WTC11 (cell line): ENCODE data around the gene HCFC1.

Experiments
- FOXJ3 ChIP-seq: sonication (generic); formaldehyde crosslinking; IDR thresholded peaks from 2 replicates; pipeline ENCODE4 v1.9.0; 2021; ENCODE audit warnings: missing genetic modification reagents, mild to moderate bottlenecking, borderline replicate concordance
- NR3C1 ChIP-seq: sonication (generic); formaldehyde crosslinking; conservative IDR thresholded peaks from 2 replicates; pipeline ENCODE4 v1.8.1; 2023; ENCODE audit warnings: low read depth, mild to moderate bottlenecking, missing genetic modification reagents
- RELA ChIP-seq: sonication (generic); formaldehyde crosslinking; IDR thresholded peaks from 2 replicates; pipeline ENCODE4 v1.8.1; 2022; ENCODE audit warnings: missing genetic modification reagents, mild to moderate bottlenecking, borderline replicate concordance
- SP1 ChIP-seq: sonication (generic); formaldehyde crosslinking; conservative IDR thresholded peaks from 2 replicates; pipeline ENCODE4 v1.8.1; 2022; ENCODE audit warnings: missing genetic modification reagents
- ZNF232 ChIP-seq: sonication (generic); formaldehyde crosslinking; IDR thresholded peaks from 2 replicates; pipeline ENCODE4 v1.8.0; 2022; ENCODE audit warnings: mild to moderate bottlenecking, missing genetic modification reagents
- TF ChIP-seq, protein P1 (sequence below): fragments of 200-600 bp; IDR thresholded peaks from 2 replicates; pipeline ENCODE4 v1.8.0; 2022; ENCODE audit warnings: antibody characterized with exemption
- TF ChIP-seq, protein P2 (sequence below): sonication (generic); formaldehyde crosslinking; IDR thresholded peaks from 2 replicates; pipeline ENCODE4 v1.8.0; 2022; ENCODE audit warnings: mild to moderate bottlenecking, missing genetic modification reagents
- TF ChIP-seq, protein P3 (sequence below): sonication (generic); formaldehyde crosslinking; IDR thresholded peaks from 2 replicates; pipeline ENCODE4 v1.8.1; 2023; ENCODE audit warnings: mild to moderate bottlenecking, missing genetic modification reagents, moderate library complexity
- TF ChIP-seq, protein P4 (sequence below): sonication (generic); formaldehyde crosslinking; IDR thresholded peaks from 2 replicates; pipeline ENCODE4 v1.8.1; 2023; ENCODE audit warnings: mild to moderate bottlenecking, moderate library complexity, missing genetic modification reagents
- TF ChIP-seq, protein P5 (sequence below): sonication (generic); formaldehyde crosslinking; IDR thresholded peaks from 2 replicates; pipeline ENCODE4 v1.8.0; 2023; ENCODE audit warnings: missing genetic modification reagents
- TF ChIP-seq, protein P6 (sequence below): fragments of 250-450 bp; sonication (Bioruptor Pico); IDR thresholded peaks from 2 replicates; pipeline ENCODE4 v2.1.2; 2022; ENCODE audit warnings: mild to moderate bottlenecking, moderate library complexity
- TF ChIP-seq, protein P7 (sequence below): fragments of 250-450 bp; sonication (Bioruptor Pico); IDR thresholded peaks from 2 replicates; pipeline ENCODE4 v1.9.0; 2021; ENCODE audit warnings: moderate library complexity, mild to moderate bottlenecking, inconsistent platforms, borderline replicate concordance
- TF ChIP-seq, protein P8 (sequence below): sonication (generic); formaldehyde crosslinking; IDR thresholded peaks from 2 replicates; pipeline ENCODE4 v1.8.1; 2023; ENCODE audit warnings: mild to moderate bottlenecking, missing genetic modification reagents

DNA sequence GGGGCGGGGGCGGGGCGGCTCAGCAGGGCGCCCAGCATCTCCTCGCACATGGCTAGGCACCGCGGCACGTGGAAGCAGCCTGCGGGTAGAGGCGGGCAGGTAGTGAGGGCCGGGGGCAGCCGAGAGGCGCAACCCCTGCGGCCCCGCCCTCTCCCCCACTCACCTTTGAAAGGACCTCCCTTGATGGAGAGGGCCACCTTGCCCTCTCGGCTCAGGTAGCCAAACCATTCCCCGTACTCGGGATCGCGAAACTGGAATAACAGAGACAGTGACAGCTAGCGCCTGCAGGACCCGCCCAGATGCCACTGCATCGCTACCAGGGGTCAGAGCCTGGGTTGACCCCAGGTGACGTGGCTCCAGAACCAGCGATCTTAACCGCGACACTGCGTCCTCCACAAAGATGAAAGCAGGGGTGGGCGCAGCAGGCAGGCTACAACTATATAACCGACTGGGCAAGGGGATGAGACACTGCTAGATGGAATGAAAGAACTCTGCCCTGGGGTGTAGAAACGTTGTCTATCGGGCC, 36.2 kb downstream of the HCFC1 start:
- TF ChIP-seq, protein P1, sequence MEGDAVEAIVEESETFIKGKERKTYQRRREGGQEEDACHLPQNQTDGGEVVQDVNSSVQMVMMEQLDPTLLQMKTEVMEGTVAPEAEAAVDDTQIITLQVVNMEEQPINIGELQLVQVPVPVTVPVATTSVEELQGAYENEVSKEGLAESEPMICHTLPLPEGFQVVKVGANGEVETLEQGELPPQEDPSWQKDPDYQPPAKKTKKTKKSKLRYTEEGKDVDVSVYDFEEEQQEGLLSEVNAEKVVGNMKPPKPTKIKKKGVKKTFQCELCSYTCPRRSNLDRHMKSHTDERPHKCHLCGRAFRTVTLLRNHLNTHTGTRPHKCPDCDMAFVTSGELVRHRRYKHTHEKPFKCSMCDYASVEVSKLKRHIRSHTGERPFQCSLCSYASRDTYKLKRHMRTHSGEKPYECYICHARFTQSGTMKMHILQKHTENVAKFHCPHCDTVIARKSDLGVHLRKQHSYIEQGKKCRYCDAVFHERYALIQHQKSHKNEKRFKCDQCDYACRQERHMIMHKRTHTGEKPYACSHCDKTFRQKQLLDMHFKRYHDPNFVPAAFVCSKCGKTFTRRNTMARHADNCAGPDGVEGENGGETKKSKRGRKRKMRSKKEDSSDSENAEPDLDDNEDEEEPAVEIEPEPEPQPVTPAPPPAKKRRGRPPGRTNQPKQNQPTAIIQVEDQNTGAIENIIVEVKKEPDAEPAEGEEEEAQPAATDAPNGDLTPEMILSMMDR: no peak
- TF ChIP-seq, protein P2, sequence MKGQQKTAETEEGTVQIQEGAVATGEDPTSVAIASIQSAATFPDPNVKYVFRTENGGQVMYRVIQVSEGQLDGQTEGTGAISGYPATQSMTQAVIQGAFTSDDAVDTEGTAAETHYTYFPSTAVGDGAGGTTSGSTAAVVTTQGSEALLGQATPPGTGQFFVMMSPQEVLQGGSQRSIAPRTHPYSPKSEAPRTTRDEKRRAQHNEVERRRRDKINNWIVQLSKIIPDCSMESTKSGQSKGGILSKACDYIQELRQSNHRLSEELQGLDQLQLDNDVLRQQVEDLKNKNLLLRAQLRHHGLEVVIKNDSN (CRISPR knock-in tag): no peak
- TF ChIP-seq, protein P3, sequence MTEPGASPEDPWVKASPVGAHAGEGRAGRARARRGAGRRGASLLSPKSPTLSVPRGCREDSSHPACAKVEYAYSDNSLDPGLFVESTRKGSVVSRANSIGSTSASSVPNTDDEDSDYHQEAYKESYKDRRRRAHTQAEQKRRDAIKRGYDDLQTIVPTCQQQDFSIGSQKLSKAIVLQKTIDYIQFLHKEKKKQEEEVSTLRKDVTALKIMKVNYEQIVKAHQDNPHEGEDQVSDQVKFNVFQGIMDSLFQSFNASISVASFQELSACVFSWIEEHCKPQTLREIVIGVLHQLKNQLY: no peak
- no peak for TF ChIP-seq SP1 (CRISPR knock-in tag)
- TF ChIP-seq NR3C1: no peak
- no peak for TF ChIP-seq RELA (CRISPR knock-in tag)
- TF ChIP-seq ZNF232: no peak
- TF ChIP-seq, protein P4, sequence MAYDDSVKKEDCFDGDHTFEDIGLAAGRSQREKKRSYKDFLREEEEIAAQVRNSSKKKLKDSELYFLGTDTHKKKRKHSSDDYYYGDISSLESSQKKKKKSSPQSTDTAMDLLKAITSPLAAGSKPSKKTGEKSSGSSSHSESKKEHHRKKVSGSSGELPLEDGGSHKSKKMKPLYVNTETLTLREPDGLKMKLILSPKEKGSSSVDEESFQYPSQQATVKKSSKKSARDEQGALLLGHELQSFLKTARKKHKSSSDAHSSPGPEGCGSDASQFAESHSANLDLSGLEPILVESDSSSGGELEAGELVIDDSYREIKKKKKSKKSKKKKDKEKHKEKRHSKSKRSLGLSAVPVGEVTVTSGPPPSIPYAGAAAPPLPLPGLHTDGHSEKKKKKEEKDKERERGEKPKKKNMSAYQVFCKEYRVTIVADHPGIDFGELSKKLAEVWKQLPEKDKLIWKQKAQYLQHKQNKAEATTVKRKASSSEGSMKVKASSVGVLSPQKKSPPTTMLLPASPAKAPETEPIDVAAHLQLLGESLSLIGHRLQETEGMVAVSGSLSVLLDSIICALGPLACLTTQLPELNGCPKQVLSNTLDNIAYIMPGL: no peak
- TF ChIP-seq, protein P5, sequence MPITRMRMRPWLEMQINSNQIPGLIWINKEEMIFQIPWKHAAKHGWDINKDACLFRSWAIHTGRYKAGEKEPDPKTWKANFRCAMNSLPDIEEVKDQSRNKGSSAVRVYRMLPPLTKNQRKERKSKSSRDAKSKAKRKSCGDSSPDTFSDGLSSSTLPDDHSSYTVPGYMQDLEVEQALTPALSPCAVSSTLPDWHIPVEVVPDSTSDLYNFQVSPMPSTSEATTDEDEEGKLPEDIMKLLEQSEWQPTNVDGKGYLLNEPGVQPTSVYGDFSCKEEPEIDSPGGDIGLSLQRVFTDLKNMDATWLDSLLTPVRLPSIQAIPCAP (CRISPR knock-in tag): no peak
- TF ChIP-seq, protein P6, sequence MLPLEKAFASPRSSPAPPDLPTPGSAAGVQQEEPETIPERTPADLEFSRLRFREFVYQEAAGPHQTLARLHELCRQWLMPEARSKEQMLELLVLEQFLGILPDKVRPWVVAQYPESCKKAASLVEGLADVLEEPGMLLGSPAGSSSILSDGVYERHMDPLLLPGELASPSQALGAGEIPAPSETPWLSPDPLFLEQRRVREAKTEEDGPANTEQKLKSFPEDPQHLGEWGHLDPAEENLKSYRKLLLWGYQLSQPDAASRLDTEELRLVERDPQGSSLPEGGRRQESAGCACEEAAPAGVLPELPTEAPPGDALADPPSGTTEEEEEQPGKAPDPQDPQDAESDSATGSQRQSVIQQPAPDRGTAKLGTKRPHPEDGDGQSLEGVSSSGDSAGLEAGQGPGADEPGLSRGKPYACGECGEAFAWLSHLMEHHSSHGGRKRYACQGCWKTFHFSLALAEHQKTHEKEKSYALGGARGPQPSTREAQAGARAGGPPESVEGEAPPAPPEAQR (CRISPR knock-in tag): no peak
- TF ChIP-seq, protein P7, sequence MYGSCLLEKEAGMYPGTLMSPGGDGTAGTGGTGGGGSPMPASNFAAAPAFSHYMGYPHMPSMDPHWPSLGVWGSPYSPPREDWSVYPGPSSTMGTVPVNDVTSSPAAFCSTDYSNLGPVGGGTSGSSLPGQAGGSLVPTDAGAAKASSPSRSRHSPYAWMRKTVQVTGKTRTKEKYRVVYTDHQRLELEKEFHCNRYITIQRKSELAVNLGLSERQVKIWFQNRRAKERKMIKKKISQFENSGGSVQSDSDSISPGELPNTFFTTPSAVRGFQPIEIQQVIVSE: no peak
- TF ChIP-seq FOXJ3: no peak
- TF ChIP-seq, protein P8, sequence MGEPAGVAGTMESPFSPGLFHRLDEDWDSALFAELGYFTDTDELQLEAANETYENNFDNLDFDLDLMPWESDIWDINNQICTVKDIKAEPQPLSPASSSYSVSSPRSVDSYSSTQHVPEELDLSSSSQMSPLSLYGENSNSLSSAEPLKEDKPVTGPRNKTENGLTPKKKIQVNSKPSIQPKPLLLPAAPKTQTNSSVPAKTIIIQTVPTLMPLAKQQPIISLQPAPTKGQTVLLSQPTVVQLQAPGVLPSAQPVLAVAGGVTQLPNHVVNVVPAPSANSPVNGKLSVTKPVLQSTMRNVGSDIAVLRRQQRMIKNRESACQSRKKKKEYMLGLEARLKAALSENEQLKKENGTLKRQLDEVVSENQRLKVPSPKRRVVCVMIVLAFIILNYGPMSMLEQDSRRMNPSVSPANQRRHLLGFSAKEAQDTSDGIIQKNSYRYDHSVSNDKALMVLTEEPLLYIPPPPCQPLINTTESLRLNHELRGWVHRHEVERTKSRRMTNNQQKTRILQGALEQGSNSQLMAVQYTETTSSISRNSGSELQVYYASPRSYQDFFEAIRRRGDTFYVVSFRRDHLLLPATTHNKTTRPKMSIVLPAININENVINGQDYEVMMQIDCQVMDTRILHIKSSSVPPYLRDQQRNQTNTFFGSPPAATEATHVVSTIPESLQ (CRISPR knock-in tag): no peak
